Measurements from ENCODE around the gene ALK. TPM values are rescaled to one million over a fixed set of nuclear protein-coding genes. Genes with fewer than 3 reads are reported as not detected.

ALK gene
- total and polyA plus RNA-seq, 2 donors (not counting 1 experiment from before 2014, with no cell fraction given): not detected

GRCh38 chr2:29660201-29660600 lies 261.2 kb downstream of the ALK start:
- peaks cover 3% of the 10 kb centered on the region for H3K27me3 Mint-ChIP-seq
- Histone ChIP-seq H3K27me3 (replicated peaks in 1 of 4; ENCODE audit: control extremely low read depth in 1 of 4, control insufficient read depth in 3 of 4, insufficient read depth in 4 of 4, low read length in 3 of 4) (peaks cover 0 to 4% (median 0%) of the 10 kb centered on the region in 4 experiments), H3K79me2 (ENCODE audit: control insufficient read depth, insufficient read depth, low read length) (no peaks in the 10 kb centered on the region), H3K4me2 (replicated peaks; ENCODE audit: low read depth, low read length, poor library complexity, severe bottlenecking) (no peak overlapping the region), H3K27ac (ENCODE audit: low read length in 2 of 2) (no peak overlapping the region), H2AFZ (ENCODE audit: insufficient read depth, low read depth, low read length, poor library complexity, severe bottlenecking) (no peak overlapping the region), H3K36me3 (replicated peaks in 1 of 2; ENCODE audit: control extremely low read depth in 1 of 2, control insufficient read depth in 1 of 2, extremely low read depth in 1 of 2, insufficient read depth in 2 of 2, low read length in 1 of 2) (no peaks in the 10 kb centered on the region), H3K9me3 (ENCODE audit: control extremely low read depth in 1 of 3, control insufficient read depth in 2 of 3, insufficient read depth in 1 of 3, low read length in 2 of 3) (peaks cover 0 to 3% (median 0%) of the 10 kb centered on the region in 3 donors), H3K9ac (ENCODE audit: low read length) (no peak overlapping the region), H4K20me1 (ENCODE audit: control insufficient read depth, insufficient read depth, low read length, poor library complexity, severe bottlenecking) (no peaks in the 10 kb centered on the region), H3K4me1 (ENCODE audit: control insufficient read depth in 2 of 2, insufficient read depth in 2 of 2, low read length in 2 of 2) (no peaks in the 10 kb centered on the region), H3K4me3 (ENCODE audit: control extremely low read depth in 1 of 5, extremely low read depth in 1 of 5, insufficient read depth in 1 of 5, low read depth in 2 of 5, low read length in 4 of 5) (no peak overlapping the region)
- TF ChIP-seq CTCF (IDR thresholded peaks at IDR 0.05): no peak
- no peak for TF ChIP-seq EZH2 (IDR thresholded peaks at IDR 0.05; ENCODE audit: borderline replicate concordance, insufficient read depth, low read depth, low read length, poor library complexity, severe bottlenecking)
- POLR2A ChIA-PET: no interaction called here
- ATAC-seq (ENCODE audit: low read depth): no peak
- CTCF ChIA-PET: no interaction called here
- intact Hi-C loops (cut with micrococcal nuclease): no loop called here
- H3K27ac Mint-ChIP-seq: no peak overlapping the region
- no peaks in the 10 kb centered on the region for H3K4me1 Mint-ChIP-seq
- H3K4me3 Mint-ChIP-seq: no peak overlapping the region
- DNase-seq: no peak
- H3K9me3 Mint-ChIP-seq (ENCODE audit: insufficient read depth): no peaks in the 10 kb centered on the region
- WGBS (ENCODE audit: insufficient coverage): 87% methylated on average over 2 of the region's 2 CpGs

GRCh38 chr2:29659178-29659577 lies 262.2 kb downstream of the ALK start:
- Histone ChIP-seq H3K36me3 (replicated peaks in 1 of 2; ENCODE audit: control extremely low read depth in 1 of 2, control insufficient read depth in 1 of 2, extremely low read depth in 1 of 2, insufficient read depth in 2 of 2, low read length in 1 of 2) (no peaks in the 10 kb centered on the region), H4K20me1 (ENCODE audit: control insufficient read depth, insufficient read depth, low read length, poor library complexity, severe bottlenecking) (no peaks in the 10 kb centered on the region), H3K4me3 (ENCODE audit: control extremely low read depth in 1 of 5, extremely low read depth in 1 of 5, insufficient read depth in 1 of 5, low read depth in 2 of 5, low read length in 4 of 5) (no peak overlapping the region), H3K9ac (ENCODE audit: low read length) (no peak overlapping the region), H2AFZ (ENCODE audit: insufficient read depth, low read depth, low read length, poor library complexity, severe bottlenecking) (no peak overlapping the region), H3K79me2 (ENCODE audit: control insufficient read depth, insufficient read depth, low read length) (no peaks in the 10 kb centered on the region), H3K9me3 (ENCODE audit: control extremely low read depth in 1 of 3, control insufficient read depth in 2 of 3, insufficient read depth in 1 of 3, low read length in 2 of 3) (peaks cover 0 to 3% (median 0%) of the 10 kb centered on the region in 3 donors), H3K4me1 (ENCODE audit: control insufficient read depth in 2 of 2, insufficient read depth in 2 of 2, low read length in 2 of 2) (no peaks in the 10 kb centered on the region), H3K4me2 (replicated peaks; ENCODE audit: low read depth, low read length, poor library complexity, severe bottlenecking) (no peak overlapping the region), H3K27me3 (replicated peaks in 1 of 4; ENCODE audit: control extremely low read depth in 1 of 4, control insufficient read depth in 3 of 4, insufficient read depth in 4 of 4, low read length in 3 of 4) (peaks cover 0 to 4% (median 0%) of the 10 kb centered on the region in 4 experiments), H3K27ac (ENCODE audit: low read length in 2 of 2) (no peak overlapping the region)
- no peak for TF ChIP-seq EZH2 (IDR thresholded peaks at IDR 0.05; ENCODE audit: borderline replicate concordance, insufficient read depth, low read depth, low read length, poor library complexity, severe bottlenecking)
- TF ChIP-seq CTCF (IDR thresholded peaks at IDR 0.05): no peak
- Mint-ChIP-seq H3K27me3 (peaks cover 6% of the 10 kb centered on the region), H3K27ac (no peak overlapping the region), H3K4me3 (no peak overlapping the region), H3K4me1 (no peaks in the 10 kb centered on the region), H3K9me3 (ENCODE audit: insufficient read depth) (no peaks in the 10 kb centered on the region)
- intact Hi-C loops (cut with micrococcal nuclease): no loop called here
- no peak for ATAC-seq (ENCODE audit: low read depth)
- ChIA-PET CTCF (no interaction called here), POLR2A (no interaction called here)
- WGBS (ENCODE audit: insufficient coverage): no CpG with 5 or more reads among the region's 2 CpGs
- no peak for DNase-seq
